Measurements from ENCODE around the gene CLOCK.

Gene CLOCK

DNA sequence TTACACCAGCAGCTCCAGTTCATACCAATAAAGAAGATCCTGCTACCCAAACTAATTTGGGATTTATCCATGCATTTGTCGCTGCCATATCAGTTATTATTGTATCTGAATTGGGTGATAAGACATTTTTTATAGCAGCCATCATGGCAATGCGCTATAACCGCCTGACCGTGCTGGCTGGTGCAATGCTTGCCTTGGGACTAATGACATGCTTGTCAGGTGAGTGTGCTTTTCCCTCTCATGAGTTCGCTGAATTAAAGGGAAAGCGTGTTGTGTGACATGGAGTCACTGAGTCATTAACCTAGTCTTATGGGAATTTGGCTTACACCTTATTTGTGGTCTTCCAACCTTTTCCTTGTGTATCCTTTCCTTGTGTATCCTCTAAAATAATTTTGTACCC lies 135.1 kb downstream of the CLOCK start:
- DNase-seq, result no peak

DNA sequence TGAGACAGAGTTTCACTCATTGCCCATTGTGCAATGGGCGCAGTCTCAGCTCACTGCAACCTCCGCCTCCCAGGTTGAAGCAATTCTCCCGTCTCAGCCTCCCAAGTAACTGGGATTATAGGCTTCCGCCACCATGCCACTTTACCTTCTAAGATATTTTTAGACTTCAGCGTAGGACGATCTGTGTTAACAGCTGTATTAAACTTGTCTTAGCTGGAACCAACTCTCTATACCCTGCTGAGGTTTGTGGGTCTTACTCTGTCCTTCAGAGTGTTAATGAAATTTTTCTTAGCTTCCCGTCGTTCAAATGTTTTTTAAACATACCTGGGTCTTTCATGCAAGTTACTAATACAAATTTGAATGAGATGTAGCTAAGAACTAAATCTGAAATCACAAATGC lies 136.3 kb downstream of the CLOCK start:
- no peak for DNase-seq

DNA sequence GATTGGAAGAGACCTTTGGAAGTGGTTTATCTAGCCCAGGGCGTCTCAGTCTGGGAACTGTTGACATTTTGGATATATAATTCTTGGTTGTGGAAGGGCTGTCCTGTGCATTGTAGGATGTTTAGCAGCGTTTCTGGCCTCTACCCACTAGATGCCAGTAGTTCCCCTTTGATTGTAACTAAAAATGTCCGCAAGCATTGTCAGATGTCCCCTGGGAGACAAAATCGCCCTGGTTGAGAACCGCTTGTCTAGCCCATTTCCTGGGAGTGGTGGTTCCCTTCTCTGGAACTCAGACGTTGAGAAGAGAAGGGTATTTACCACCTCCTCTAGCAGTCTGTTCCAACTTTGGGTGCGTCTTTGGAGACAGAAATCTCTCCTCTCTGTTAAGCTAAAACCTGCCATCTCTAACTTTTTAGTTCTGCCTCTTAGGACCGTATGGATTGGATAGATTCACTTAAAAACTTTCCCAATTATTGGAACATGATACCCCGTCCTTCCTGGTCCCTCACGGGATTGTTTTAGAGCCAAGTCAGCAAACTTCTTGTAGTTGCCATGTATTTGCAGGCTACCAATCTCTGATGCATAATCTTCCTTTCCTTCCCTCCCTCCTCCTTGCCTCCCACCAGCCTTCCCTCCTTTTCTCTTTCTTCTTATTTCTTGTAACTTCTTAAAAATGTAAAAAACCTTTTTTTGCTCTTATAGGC lies 137.1 kb downstream of the CLOCK start:
- DNase-seq, result peak in 5 of 58 donors; percentile 6 to 26 (median 23)

DNA sequence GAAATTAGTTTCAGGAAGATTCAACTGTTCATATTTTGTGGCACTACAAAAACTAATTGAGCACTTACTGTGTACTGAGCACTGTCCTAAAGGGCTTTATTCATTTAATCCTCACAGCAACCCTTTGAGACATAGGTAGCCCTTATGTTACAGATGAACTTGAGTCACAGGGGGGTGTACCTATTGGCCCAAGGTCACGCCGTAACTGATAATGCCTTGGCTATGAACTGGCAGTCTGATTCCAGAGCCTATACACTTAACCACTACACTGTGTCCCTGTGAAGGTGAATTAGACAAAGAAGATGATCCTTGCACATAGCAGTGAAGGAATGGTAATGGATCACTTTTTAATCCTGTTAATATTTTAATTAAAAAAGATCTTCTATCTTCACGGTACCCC lies 138.9 kb downstream of the CLOCK start:
- no peak for DNase-seq

DNA sequence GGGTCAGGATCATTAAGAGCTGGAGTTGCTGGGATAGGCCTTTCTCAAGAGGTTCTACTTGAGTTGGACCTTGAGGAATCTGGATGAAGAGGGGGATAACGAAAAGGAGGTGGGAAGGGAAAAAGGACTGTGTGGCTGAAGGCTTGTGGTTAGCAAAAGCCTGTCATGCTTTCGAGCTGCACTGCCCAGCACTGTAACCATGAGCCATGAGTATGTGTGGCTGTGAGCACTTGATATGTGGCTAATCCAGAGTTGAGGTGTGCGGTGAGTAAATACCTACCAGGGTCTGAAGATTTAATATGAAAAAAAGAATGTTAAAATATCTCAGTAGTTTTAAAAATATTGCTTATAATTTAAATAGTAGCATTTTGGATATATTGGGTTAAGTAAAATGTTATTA lies 139.6 kb downstream of the CLOCK start:
- no peak for DNase-seq

DNA sequence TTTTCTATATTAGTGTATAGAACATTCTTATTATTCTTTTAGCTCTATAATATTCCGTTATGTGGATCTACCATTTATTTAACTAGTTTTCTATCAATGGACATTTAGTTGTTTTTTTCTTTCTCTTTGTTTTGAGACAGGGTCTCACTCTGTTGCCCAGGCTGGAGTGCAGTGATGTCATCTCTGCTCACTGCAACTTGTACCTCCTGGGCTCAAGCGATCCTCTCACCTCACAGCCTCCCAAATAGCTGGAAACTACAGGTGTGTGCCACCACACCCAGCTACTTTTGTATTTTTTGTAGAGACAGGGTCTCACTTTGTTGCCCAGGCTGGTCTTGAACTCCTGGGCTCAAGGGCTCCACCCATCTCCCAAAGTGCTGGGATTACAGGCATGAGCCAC lies 140.2 kb downstream of the CLOCK start:
- DNase-seq, result no peak

DNA sequence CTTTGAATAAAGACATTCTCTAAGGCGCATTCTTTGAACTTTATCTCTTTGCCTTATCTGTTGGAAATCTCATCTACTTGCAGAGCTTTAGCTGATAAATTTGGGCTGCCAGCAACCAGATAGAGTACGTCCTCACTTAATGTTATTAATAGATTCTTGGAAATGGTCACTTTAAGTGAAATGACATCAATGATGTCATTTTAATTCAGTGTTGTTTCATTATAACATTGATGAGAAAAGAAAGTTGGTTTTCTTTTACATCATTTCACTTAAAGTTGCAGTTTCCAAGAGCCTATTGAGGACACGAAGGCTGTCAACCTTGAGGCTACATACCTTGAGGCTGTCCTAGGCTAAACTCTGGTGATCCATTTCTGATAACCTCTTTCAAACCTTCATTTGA lies 141.6 kb downstream of the CLOCK start:
- no peak for DNase-seq

DNA sequence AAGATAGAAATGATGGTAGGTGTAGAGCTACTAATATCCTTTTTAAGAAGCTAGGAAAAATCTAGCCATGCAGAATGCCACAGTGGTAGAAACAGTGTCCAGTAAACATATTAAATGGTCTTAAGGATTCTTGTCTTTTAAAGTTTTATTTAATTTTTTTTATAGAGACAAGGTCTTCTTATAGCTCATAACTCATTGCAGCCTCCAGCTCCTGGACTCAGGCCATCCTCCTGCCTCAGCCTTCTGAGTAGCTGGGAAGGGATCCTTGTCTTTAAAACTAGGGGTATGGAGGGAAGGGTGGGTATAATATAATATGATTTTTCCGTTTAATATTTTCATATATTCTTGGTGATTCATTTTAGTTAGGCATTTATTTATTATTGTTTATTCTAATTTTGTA lies 147.1 kb downstream of the CLOCK start:
- peak in 1 of 58 donors; percentile 7 for DNase-seq

DNA sequence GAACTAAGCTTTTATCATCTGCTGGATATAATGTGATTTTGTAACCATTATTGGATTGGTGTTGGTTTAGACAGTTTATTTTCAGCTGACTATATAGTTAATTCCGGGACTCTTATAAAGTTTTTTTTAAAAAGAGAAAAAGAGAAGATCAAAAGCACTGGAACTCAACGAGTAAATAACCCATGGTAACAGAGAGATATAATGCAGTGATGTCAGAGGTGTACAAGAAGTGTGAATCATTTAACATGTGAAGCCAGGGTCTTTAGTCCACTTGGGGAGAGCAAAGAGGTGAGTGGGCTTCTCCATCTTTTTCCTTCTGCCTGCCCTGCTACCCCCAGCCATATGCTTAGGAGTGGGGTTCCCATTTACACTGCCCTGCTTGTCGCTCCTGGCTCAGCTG lies 147.7 kb downstream of the CLOCK start:
- peak in 2 of 58 donors; percentile 3 to 15 for DNase-seq

DNA sequence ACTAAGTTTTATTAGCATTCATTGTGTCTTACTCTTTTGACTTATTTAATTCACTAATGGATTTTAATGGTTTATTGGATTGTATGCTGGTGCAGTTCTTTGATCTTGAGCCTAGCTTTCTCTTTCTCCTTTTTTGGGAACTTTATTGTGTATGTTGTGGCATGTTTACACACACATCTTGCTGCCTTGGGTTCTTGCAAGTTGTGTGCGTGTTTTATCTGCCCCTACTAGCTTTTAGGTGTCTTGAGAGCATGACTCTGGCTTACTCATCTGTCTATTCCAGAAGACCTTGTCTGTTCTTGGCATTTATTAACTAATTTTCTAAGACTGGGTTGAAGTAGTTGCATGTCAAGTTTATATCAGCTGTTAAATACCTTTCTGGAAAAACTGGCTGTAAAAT lies 148.2 kb downstream of the CLOCK start:
- DNase-seq, result no peak

DNA sequence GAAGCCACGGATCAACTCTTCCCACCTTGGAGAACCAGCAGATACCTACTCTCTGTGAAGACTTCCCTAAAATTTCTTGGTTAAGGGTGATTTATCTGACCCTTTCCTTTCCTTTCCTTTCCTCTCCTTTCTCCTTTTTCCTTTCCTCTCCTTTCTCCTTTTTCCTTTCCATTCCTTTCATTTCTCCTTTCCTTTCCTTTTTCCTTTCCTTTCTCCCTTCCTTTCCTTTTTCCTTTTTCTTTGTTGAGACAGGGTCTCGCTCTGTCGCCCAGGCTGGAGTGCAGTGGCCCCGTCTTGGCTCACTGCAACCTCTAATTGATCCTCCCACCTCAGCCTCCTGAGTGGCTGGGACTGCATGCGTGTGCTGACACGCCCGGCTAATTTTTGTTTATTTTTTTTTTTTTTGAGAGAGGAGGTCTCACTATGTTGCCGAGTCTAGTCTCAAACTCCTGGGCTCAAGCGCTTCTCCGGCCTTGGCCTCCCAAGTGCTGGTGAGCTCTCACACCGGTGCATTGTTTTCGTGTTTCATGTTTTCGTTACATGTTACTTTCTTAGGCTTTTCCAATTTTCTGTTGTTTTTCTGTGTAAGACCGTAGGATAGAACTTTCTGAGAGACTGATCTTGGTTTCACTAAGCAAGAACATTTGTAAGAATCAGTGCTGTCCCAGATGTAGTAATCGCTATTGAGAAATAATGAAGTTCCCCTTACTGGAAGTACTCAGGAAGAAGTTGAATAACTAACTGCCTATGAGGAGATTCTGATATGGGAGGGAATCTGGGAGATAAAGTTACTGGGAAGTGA lies 149.0 kb downstream of the CLOCK start:
- DNase-seq, result no peak

DNA sequence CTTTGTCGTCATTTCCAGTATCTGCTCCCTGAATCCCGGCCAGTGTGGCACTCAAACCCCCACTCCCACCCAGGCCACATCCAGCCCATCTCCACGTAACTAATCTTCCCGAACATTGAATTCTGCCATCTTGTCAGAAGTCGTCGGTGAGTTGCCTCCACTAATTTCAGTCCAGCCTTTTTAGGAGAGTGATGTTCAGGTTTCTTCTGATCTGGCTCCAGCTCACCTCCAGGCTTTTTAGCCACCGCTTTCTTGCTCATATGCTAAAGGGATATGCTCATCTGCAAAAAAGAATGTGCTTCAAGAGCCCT lies 149.6 kb downstream of the CLOCK start:
- peak in 3 of 58 donors; percentile 13 to 65 (median 16) for DNase-seq

DNA sequence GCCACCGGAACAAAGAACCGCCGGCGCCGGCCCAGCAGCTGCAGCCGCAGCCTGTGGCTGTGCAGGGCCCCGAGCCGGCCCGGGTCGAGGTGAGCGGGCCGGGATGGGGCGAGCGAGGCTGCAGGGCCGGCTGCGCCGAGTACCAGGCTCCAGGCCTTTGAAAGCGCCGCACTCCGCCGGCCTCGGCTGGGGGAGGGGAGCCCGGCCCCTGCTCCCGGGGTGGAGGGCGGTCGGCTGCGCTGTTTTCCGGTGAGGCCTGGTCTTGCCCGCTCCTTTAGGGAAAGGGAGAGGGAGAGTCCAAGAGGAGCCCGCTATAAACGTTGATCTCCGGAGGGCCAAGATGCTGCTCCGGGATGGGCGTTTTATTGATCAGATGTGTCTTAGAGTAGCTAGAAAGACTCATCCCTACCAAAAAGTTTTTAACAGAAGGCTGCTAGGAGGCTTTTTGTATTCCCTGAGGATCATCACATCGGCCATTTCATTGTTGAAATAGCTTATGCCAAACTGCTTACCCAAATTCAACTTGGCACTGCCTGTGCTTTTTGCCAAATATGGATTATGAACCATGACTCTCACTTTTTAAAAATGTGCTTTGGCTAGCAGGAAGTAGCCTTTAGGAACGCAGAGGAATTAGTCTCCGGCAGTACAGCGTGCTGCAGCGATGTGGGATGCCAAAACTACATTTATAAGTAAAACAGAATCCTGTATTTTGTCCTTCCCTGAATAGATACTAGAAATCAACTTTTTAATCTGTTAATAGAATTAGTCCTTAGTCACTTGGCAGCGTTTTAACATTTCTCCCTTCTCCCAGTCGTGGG lies 150.2 kb downstream of the CLOCK start:
- DNase-seq, result peak in 30 of 58 donors; percentile 11 to 75 (median 30)

DNA sequence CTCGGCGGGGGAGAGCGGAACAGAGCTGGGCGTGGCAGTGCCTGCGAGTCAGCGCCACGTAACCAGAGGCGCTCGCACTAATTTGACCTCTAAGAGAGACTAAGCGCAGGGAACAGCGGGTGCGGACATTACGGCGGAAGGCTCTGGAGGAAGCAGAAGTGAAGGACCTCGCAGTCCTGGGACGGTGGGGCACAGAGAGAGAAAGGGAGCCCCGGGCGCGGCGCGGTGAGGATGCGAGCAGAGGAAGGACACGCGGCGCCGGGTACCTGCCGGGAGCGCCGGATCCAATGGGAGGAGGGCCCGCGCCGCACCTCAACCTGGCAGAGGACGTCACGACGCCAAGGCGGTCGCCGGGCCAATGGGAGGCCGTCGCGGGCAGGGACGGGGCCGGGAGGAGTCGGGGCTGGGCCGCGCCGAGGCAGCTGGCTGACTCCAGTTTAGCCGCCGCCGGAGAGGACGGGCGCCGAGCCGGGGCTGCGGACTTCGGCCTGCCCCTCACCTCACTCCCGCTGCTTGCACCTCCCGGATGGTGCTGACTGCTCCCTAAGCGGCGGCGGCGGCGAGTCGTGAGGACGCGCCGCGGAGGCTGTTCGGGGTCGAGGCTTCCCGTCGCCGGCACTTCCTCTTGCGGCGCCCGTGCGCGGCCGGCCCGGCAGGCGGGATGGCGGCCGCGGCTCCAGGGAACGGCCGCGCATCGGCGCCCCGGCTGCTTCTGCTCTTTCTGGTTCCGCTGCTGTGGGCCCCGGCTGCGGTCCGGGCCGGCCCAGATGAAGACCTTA lies 151.0 kb downstream of the CLOCK start, which contains the start of gene TMEM165:
TMEM165 (plus strand) TSS at position 429 of the 779 bp plus-strand sequence; CDS start at position 662, 233 bp downstream.
- peak; percentile 35 to 93 (median 86) for DNase-seq

DNA sequence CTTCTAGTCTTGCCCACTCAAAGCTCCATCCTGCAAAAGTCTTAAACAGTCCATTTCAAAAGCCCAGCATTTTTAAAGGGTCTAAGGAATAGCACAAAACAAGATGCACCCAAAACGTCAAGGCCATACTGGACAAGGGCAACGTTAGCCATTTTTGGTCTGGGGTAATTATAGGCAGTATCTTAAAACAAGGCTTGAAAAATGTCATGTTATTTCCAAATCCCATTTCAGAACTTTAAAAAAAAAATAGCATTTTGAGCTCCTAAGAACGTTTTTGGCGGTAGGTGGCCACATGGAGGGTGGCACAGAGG lies 151.5 kb downstream of the CLOCK start:
- no peak for DNase-seq

DNA sequence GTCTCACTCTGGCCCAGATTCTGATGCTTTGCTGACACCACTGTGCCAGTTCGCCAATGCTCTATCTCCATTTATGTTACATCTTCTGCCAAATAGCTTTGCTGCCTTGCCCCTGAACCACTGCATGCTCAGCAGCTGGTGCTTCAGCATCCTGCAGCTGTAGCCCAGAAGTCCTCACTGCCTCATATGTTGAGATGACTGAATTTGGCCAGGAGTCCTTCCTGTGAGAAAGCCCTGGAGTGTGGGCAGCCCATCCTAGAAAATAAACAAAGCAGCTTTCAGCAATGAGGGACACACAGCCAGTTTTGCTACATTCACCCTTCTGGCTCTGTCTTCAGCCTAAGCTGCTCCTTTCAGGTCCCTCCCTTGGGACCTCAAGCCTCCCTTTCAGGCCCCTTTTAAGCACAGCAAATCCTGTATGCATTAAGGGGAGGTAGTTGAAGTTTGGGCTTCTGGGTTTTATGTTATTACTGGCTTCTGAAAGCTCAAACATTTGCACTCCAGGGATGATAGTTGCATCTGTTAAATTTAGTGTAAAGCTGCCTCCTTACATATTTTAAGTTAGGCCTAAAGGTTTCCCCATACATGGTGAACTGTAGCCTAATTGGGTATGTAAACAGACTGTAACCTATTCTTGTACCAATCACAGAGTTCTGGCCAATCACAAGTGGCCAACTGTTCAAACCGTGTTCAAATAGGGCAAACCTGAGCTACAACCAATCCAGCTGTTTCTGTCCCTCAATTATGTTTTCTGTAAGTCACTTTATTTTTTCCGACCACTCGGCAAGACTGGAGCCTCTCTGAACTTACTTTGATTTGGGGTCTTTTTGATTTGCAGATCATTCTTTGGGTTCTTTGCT lies 153.0 kb downstream of the CLOCK start:
- peak in 19 of 58 donors; percentile 10 to 71 (median 40) for DNase-seq

DNA sequence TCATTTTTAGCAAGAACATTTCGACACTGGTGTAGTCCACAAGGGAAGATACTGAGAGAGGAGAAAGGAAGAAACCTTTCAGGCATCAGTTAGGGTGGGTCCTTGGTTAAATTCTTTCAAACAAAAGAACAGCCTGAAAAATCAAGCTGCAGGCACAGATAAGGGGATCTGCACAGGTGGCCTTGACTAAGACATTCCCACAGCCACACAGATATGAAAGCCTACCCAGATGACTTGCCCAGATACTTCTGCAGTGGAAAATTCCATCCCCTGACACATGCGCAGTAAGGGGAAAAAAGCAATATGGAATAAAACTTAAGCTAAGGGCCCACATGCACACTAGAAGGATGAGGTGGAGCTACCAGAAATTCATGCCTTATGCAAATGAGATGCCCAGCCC lies 159.9 kb downstream of the CLOCK start:
- DNase-seq, result no peak

DNA sequence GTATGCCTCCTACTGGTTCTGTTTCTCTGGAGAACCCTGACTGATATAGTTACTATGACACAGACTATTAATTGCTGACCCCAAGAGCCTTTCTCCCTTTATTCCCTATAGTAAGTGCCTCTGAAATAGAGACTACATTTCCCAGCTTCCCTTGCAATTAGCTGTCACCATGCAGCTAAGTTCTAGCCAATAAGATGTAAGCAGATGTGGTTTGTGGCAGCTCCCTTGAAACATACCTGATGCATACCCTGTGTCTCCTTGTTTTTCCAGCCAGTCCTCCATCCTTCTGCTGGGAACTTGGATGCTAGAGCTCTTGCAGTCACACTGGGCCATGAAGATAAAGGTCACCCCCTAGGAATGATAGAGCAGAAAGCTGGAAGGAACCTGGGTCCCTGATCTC lies 160.6 kb downstream of the CLOCK start:
- peak in 2 of 58 donors; percentile 19 to 28 for DNase-seq

DNA sequence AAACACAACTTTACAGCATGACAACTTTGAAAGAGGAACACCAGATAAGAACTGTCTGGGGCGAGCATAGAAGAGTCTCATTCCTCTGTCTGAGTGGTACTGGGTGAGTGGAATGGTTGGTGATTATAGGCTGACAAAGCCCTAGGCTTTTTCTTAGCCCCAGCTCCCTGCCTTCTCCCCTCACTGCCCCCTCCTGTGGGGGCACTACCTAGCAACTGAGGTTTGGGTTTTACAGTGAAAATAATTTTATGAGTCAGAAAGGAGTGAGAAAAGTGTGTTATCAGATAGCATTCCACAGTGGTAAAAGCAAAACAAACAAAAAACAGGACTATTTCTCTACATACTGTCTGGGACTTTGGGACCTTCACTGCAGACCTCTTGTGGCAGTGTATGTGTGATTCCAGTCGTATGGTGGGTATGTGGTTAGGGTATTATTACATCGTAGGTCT lies 161.5 kb downstream of the CLOCK start:
- DNase-seq, result no peak

DNA sequence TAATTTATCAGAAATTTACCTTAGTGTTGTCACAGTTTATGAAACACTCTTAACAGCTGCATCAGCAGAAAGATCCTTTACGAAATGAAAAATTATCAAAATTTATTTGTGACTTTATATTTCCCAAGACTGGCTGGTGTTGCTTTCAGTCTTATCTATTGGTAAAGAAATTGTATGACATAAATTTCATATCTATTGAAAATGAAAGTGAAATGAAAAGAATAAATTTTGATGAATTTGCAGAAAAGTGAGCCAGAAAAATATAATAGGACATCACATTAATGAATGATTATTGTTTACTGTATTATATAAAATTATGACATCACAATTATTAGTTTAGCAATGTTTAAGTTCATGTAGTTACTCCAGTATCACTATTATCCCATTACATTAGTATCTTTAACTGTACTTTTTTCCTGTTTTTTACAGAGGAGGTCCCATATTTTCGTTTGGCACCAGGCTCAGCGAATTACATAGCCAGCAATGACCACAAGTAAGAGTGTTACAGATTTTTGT lies 164.2 kb downstream of the CLOCK start:
- DNase-seq, result no peak

Data from anterior cingulate cortex (tissue), 58 donors.